Measurements from ENCODE around the gene TUBD1. TPM values are rescaled to one million over a fixed set of nuclear protein-coding genes. Genes with fewer than 3 reads are reported as not detected.
A peak's percentile ranks its signal among the peaks of the same experiment; 100 is the strongest.
"Not testable (repeated sequence)": the region's sequence is repeated elsewhere in the genome, so short reads cannot be mapped to it uniquely, and the experiment has no call there.

TUBD1 gene
- total RNA-seq, 4 donors from 2014 or later: 7.7 to 62.9 (median 18.7) TPM

DNA sequence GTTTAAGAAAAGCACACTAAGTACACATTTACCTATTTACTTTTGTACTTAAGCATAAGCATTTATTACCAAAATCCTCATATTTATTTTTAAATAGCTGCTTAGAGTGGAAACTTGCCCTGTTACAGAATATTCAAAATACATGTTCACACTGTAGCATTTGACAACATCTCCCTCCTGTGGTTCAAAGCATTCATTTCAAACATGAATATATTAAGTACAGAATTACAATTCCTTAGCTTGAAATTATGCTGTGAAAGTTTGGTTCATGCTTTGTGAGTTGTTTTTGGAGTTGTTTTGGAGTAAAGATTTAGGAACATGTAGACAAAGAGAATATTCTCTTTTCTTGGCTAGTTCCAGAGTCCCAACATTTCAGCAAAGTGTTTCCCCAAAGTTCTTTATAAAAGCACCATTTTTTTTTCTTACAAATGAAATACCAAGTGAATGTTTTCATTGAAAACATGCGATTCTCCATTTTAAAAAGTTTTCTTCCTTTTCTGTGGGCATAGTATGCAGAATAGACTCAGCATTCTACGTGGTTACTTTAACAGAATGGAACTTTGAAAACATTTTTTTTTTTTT lies 33.2 kb downstream of the TUBD1 start:
- no peaks in the 10 kb centered on the region for H3K4me1 ChIP-seq
- no peaks in the 10 kb centered on the region for H3K27me3 ChIP-seq
- H3K4me3 ChIP-seq: no peak overlapping the region
- H3K27ac ChIP-seq: no peak overlapping the region
- intact Hi-C loops (cut with DNase I; ENCODE audit: low total_unique reads): no loop called here
- H3K9me3 ChIP-seq: no peaks in the 10 kb centered on the region
- no peak for DNase-seq
- TF ChIP-seq, protein P1, sequence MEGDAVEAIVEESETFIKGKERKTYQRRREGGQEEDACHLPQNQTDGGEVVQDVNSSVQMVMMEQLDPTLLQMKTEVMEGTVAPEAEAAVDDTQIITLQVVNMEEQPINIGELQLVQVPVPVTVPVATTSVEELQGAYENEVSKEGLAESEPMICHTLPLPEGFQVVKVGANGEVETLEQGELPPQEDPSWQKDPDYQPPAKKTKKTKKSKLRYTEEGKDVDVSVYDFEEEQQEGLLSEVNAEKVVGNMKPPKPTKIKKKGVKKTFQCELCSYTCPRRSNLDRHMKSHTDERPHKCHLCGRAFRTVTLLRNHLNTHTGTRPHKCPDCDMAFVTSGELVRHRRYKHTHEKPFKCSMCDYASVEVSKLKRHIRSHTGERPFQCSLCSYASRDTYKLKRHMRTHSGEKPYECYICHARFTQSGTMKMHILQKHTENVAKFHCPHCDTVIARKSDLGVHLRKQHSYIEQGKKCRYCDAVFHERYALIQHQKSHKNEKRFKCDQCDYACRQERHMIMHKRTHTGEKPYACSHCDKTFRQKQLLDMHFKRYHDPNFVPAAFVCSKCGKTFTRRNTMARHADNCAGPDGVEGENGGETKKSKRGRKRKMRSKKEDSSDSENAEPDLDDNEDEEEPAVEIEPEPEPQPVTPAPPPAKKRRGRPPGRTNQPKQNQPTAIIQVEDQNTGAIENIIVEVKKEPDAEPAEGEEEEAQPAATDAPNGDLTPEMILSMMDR (IDR thresholded peaks at IDR 0.05): peak; percentile 59 to 80 (median 62)
- no peak for TF ChIP-seq POLR2A (IDR thresholded peaks at IDR 0.05)
- H3K36me3 ChIP-seq: no peaks in the 10 kb centered on the region

DNA sequence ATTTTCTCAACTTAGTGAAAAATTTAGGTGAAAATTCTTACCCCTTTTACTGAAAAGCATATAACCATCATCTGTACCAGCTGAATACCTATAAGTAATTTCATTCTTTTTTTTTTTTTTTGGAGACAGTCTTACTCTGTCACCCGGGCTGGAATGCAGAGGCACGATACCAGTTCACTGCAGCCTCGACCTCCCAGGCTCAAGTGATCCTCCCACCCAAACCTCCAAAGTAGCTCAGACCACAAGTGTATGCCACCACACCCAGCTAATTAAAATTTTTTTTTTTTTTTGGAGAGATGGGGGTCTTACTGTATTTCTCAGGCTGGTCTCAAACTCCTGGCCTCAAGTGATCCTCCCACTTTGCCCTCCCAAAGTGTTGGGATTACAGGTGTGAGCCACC lies 33.8 kb downstream of the TUBD1 start:
- TF ChIP-seq POLR2A (IDR thresholded peaks at IDR 0.05): no peak
- TF ChIP-seq, protein P1 (IDR thresholded peaks at IDR 0.05): no peak
- H3K4me1 ChIP-seq: no peaks in the 10 kb centered on the region
- H3K27ac ChIP-seq: no peak overlapping the region
- H3K36me3 ChIP-seq: no peaks in the 10 kb centered on the region
- intact Hi-C loops (cut with DNase I; ENCODE audit: low total_unique reads): no loop called here
- no peaks in the 10 kb centered on the region for H3K9me3 ChIP-seq
- no peaks in the 10 kb centered on the region for H3K27me3 ChIP-seq
- DNase-seq: no peak
- H3K4me3 ChIP-seq: no peak overlapping the region

DNA sequence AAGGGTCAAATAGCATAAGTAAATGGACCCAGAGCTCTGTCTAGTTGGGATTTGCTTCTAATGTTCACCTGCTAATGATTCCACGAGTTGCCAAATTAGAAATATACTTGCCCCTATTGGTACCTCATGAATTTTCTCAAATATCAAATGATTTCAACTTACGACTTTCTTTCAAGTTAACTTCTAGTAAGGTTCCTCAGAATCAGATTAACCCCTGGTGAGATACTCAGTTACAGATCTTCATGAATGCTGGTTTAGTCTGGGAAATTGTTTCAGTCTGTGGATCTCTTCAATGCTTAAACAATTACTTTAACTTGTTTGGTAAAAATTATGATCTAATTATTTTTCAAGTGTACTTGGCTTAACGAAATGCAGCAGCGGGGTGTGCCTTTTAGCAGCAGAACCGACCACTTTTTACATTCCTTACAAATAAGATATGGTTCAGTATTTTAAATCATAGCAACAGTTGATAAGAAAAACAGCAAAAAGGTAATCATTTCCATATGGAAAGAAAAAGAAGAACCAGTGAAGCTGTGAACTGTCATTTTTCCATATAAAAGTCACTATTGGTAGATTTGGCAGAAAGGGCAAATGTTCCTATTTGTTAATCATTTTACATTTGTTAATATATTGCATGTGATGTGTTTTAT lies 34.5 kb downstream of the TUBD1 start:
- H3K4me1 ChIP-seq: no peaks in the 10 kb centered on the region
- no peaks in the 10 kb centered on the region for H3K9me3 ChIP-seq
- peak overlapping the region in 1 of 2 donors; percentile 5 for H3K27ac ChIP-seq
- TF ChIP-seq POLR2A (IDR thresholded peaks at IDR 0.05): no peak
- TF ChIP-seq, protein P1 (IDR thresholded peaks at IDR 0.05): no peak
- DNase-seq: no peak
- intact Hi-C loops (cut with DNase I; ENCODE audit: low total_unique reads): no loop called here
- no peaks in the 10 kb centered on the region for H3K27me3 ChIP-seq
- no peaks in the 10 kb centered on the region for H3K36me3 ChIP-seq
- no peak overlapping the region for H3K4me3 ChIP-seq

DNA sequence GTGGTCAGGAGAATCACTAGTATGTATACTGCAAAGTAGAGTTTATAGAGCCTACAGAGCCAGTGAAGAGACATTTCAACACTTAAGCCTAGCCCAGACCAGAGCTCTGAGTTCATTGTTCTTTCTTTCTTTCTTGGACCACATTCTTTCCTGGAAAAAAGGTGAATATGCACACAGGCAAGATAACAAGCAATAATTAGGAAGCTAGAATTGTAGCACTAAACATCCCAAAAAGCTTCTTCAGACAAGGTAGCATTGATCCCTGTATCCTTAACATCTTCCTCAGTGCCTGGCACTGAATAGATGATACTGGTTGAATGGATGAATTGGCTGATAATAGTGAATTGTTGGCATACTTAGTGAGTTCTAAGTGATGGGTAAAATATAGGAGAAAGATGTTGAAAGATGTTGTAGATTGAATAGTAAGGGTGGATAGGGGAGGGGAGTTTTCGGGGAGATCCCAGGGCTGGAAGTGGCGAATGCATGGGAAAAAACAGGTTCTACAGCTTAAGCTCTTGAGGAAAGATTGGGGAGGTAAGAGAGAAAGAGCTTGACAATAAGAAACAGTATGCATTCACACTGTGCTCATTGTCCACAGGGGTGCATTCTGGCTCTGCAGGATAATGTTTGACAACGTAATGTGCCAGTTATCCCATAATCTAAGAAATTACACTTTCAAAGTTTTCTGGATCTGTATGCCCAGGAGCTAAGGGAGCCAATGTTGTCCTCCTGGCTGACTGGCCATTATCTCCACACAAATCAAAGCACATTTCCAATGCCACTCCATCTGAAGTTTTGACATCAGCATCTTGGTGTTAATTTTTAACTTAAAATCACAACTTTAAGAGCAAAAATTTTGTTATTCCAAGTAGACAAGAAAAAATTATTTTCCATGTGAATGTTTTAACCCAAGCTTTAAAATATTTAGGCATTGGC lies 35.6 kb downstream of the TUBD1 start:
- Histone ChIP-seq H3K4me3 (no peak overlapping the region), H3K9me3 (no peaks in the 10 kb centered on the region), H3K27me3 (no peaks in the 10 kb centered on the region), H3K27ac (peak overlapping the region in 1 of 2 donors; percentile 5), H3K4me1 (peaks cover 0 to 7% of the 10 kb centered on the region in 2 donors), H3K36me3 (no peaks in the 10 kb centered on the region)
- no peak for DNase-seq
- intact Hi-C loops (cut with DNase I; ENCODE audit: low total_unique reads): no loop called here
- TF ChIP-seq, protein P1 (IDR thresholded peaks at IDR 0.05): no peak
- TF ChIP-seq POLR2A (IDR thresholded peaks at IDR 0.05): no peak

- H3K27me3 ChIP-seq; DNase-seq; H3K4me1 ChIP-seq; H3K9me3 ChIP-seq; intact Hi-C loops (cut with DNase I; ENCODE audit: low total_unique reads); H3K4me3 ChIP-seq; H3K36me3 ChIP-seq: not testable (repeated sequence)
- H3K27ac ChIP-seq: peak overlapping the region; percentile 83 to 84
These were observed 38.6 kb downstream of the TUBD1 start for GRCh38 chr17:59853919-59854729.
